SKM-1 treated with dmso at 0.1 percent for 144 hours (cell line): Measurements from ENCODE around the gene KLHDC8A.
A peak's percentile ranks its signal among the peaks of the same experiment; 100 is the strongest.
"Not testable (repeated sequence)": the region's sequence is repeated elsewhere in the genome, so short reads cannot be mapped to it uniquely, and the experiment has no call there.

Experiments used
- DNase-seq: peaks from one replicate; lab custom pipeline; 2025; ENCODE audit not compliant: unreplicated experiment; lab: John Stamatoyannopoulos, UW

The KLHDC8A gene

GRCh38 chr1:205298191-205298994, 58.3 kb downstream of the KLHDC8A start:
- DNase-seq: no peak

DNA sequence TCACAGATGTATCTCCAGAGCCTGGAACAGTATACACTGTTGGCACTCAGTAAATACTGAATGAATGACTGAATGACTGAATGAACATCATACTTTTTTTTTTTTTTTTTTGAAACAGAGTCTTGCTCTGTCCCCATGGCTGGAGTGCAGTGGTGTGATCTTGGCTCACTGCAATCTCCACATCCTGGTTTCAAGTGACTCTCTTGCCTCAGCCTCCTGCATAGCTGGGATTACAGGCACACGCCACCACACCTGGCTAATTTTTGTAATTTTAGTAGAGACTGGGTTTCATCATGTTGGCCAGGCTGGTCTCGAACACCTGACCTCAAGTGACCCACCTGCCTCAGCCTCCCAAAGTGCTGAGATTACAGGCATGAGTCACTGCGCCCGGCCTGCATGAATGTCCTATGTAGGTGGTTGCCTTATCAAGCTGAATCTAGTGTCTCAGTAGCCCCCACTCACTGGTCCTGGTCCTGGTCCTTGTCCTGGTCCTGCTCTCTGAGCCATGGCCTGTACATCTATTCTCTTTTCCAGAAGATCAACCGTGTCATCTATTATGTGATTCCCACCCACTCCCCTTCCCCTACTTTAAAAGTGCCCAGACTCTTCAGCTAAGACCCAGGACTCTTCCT, 59.1 kb downstream of the KLHDC8A start:
- not testable (repeated sequence) for DNase-seq

GRCh38 chr1:205296154-205296553, 60.6 kb downstream of the KLHDC8A start:
- no peak for DNase-seq

GRCh38 chr1:205294934-205295333, 61.8 kb downstream of the KLHDC8A start:
- no peak for DNase-seq

DNA sequence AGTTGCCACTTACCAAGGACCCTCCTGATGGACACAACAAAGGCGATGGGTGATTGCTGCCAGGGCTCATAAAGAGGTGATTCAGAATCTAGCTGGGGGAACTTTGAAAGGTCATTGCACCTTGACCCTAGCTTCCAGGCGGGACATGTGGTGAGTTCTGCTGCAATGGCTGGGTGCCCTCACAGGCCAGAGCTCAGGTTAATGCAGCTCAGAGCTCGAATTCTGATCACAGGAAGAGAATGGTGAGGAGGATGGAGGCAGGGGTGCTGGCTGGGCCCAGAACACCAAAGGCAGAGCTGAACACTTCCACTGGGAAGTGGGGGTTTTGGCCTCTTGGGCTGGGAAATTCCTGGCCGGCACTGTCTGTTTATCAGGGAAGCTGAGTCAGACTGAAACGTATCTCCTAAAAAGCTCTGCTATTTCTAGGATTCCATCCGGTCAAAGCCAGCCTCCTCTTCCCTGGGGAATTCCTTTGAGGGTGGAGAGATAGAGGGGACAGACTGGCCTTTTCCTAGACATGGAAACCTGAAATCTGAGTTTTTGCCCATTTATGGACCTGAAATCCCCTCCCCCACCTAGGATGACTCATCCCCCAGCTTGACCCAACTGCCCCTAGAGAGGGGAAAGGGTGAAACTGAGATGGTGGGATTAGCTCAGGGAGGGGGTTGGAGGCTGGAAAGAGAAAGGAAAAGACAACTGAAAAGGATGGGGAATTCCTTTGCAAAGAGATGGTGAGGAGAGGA, 62.4 kb downstream of the KLHDC8A start:
- DNase-seq: no peak

DNA sequence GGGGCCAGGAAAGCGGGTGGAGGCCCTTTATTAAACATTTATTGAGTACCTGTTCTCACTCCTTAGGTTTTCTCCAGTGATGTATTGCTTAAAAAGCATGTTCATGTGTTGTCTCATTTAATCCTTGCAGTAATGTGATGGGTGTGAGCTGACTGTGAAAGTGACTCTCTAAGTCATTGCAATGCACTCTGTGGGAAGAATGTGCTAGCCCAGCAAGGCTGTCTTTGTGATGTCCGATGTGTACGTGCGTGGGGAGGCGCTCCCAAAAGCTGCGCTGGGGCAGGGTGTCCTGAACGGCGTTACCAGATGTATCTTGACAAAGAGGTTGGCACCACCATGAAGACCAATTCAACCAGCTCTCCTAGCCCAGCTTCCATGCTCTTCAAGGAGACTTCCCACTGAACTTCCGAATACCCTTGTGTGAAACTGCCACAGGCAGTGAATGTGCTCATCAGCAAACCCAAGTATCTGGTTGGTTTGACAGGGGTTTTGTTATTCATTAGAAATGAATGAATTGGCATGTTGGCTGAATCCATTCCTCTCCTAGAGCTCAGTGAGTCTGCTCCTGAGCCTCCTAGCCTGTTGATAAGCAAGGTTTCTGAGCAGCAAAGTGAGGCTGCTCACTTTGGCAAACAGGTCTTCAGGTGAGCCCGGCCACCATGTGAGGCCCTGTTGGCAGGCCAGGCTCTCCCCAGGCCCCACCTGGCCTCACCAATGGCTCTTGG, 63.2 kb downstream of the KLHDC8A start:
- no peak for DNase-seq

DNA sequence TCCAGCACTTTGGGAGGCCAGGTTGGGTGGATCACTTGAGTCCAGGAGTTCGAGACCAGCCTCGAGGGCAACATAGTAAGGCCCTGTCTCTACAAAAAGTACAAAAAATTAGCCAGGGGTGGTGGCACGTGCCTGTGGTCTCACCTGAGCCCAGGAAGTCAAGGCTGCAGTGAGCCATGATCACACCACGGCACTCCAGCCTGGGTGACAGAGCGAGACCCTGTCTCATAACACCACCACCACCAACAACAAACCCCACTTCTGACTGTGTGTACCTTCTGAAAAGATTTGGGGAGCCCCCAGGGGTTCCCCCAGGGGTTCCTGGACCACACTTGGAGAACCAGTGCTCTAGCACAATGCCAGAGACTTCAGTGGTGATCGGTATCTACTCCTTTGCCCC, 65.1 kb downstream of the KLHDC8A start:
- no peak for DNase-seq

DNA sequence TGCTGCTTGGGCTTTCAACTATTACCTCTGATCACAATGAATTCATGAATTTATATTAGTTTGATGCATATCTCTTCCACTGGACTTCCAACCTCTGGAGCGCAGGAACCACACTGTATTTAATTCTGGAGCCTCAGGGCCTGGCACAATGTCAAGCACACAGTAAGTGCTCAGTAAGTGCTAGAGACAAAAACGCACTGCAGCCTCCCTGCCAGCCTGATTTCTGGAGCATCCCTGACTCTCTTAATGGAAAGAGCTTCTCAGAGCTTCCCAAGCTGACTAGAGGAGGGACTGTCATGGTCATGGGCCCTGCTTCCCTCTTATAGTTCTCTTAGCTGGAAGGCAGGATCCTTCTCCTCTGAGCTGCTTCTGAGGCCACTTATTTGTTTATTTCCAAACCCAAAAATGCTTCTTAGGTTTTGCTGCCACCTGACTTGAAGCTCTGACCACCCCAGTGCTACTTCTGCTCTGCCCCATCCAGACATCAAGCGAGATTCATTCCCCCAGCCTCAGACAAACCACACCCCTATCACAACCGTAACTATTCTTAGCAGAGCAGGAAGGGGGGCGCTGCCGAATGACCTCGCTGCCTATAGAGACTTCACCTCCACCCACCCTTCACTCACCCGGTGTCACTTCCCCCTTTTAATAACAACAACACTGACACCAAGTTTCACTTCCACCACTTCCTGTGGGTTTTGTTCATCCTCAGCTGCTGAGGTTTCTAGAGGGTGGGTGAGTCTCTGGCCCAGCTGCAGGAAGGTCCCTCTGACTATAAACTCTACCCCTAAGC, 68.8 kb downstream of the KLHDC8A start:
- DNase-seq: peak; percentile 98

DNA sequence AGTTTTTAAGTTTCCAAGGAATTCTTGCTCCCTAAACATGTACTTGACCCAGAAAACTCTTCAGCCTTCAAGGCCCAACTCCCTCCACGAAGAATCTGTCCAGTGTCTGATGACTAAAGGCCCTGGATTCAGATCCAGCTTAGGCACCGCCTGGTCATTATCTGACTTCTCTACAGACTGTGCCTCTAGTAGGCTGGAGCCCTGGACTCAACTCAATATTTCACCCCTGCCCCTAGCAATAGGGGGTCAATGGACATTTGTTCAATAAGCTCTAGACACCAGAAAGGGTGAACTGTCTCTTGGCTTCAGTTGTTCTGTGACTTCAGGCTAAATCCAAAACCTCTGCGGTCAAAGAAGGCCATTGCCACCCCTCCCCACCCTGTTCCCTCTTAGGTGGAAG, 69.6 kb downstream of the KLHDC8A start:
- no peak for DNase-seq

DNA sequence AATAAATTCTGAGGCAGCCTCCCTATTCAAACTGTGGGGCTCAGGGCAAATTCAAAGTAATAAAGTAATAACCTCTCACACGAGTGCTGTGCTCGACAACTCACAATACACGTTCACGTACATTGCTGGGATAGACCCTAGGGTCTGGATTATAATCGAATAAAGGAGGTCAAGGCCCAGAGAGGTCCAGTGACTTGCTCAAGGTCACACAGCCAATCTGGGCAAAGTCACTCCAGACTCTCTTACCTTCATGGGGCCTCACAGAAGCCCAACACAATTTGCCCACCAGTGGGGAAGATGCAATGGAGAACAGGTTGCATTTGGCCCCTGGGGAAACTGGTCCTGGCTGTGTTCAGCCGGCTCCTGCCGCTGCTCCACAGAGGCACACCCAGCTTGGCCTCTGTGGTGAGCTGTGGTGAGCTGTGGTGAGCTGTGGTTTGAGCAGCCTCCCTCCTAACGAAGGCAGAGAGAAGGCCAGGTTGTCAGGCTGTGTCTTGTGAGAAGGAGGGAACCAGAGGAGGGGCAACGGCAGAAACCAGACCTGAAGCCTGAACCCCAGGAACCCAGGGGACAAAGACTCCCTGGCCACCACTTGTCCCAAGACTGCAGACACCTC, 70.3 kb downstream of the KLHDC8A start:
- DNase-seq: no peak
